Ectodermal cell (in vitro differentiated cells): ENCODE results near the gene CCDC91.
"Not testable (repeated sequence)": the region's sequence is repeated elsewhere in the genome, so short reads cannot be mapped to it uniquely, and the experiment has no call there.

Source experiments
- H3K27ac ChIP-seq: 2 replicates; pipeline ENCODE4 v1.7.0; 2013; ENCODE audit warnings: mild to moderate bottlenecking, low read depth, low read length; ENCODE audit not compliant: insufficient read depth, poor library complexity, severe bottlenecking
- H3K27me3 ChIP-seq: 2 replicates; pipeline ENCODE4 v1.7.0; 2013; ENCODE audit warnings: mild to moderate bottlenecking, low read length; ENCODE audit not compliant: insufficient read depth, control insufficient read depth, poor library complexity, severe bottlenecking
- H3K36me3 ChIP-seq: one replicate; pipeline ENCODE4 v1.7.0; 2013; ENCODE audit warnings: low read length; ENCODE audit not compliant: control insufficient read depth, insufficient read depth
- H3K4me1 ChIP-seq: one replicate; pipeline ENCODE4 v1.7.0; 2013; ENCODE audit warnings: low read length; ENCODE audit not compliant: control insufficient read depth, insufficient read depth
- H3K4me3 ChIP-seq: 2 replicates; pipeline ENCODE4 v1.7.0; 2013; ENCODE audit warnings: low read depth, low read length, control low read depth; ENCODE audit not compliant: insufficient read depth
- H3K9me3 ChIP-seq: 2 replicates; pipeline ENCODE4 v1.7.0; 2013; ENCODE audit warnings: mild to moderate bottlenecking, low read length, moderate library complexity; ENCODE audit not compliant: control insufficient read depth
- WGBS, 2 experiments: methylation state at CpG; one replicate each; pipeline ENCODE4 v1.1.7; 2013; ENCODE audit warnings: missing lambda C conversion rate in 2 of 2; 5-methylcytosine and 5-hydroxymethylcytosine counted together

Gene CCDC91

DNA sequence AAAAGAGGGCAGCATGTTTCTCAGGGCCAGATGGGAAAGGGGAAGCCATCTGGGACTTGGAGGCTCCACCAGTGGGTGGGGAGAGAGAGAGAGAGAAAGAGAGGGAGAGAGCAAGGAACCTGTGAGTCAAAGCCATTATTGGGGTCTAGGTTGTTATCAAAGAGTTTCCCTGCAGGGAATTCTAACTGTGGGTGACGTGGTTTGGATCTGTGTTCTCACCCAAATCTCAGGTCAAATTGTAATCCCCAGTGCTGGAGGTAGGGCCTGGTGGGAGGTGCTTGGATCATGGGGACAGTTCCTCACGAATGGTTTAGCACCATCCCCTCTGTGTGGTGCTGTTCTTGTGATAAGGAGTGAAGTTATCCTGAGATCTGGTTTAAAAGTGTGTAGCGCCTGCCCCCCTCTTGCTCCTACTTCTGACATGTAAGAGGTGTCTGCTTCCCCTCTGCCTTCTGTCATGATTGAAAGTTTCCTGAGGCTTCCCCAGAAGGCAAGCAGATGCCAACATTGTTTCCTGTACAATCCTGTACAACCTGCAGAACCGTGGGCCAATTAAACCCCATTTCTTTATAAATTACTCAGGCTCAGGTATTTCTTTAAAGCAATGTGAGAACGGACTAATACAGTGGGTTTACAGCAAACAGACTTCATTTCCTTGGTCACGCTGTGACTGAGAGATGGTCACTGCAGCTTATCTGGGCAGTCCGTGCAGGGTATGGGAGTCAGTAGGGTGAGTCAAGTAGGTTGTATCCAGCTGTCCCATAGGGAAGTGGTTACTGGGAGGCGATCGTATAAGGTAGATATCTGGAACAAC, 52.4 kb downstream of the CCDC91 start:
- WGBS, 2 experiments, result 89 to 91% methylated on average over 9 of the region's 9 CpGs
- Histone ChIP-seq H3K27ac (no peak overlapping the region), H3K36me3 (no peaks in the 10 kb centered on the region), H3K9me3 (no peaks in the 10 kb centered on the region), H3K4me3 (no peak overlapping the region), H3K4me1 (no peaks in the 10 kb centered on the region), H3K27me3 (no peaks in the 10 kb centered on the region)

GRCh38 chr12:28243310-28243633, 53.0 kb downstream of the CCDC91 start:
- Histone ChIP-seq H3K4me3 (no peak overlapping the region), H3K27ac (no peak overlapping the region), H3K36me3 (no peaks in the 10 kb centered on the region), H3K4me1 (no peaks in the 10 kb centered on the region), H3K9me3 (no peaks in the 10 kb centered on the region), H3K27me3 (no peaks in the 10 kb centered on the region)
- WGBS, 2 experiments, result 86 to 91% methylated on average over 1 of the region's 2 CpGs

GRCh38 chr12:28247806-28248205, 57.5 kb downstream of the CCDC91 start:
- WGBS, 2 experiments, result 95 to 98% methylated on average over 7 of the region's 7 CpGs
- no peaks in the 10 kb centered on the region for H3K9me3 ChIP-seq
- peaks cover 4% of the 10 kb centered on the region for H3K4me1 ChIP-seq
- H3K4me3 ChIP-seq, result no peak overlapping the region
- no peaks in the 10 kb centered on the region for H3K27me3 ChIP-seq
- H3K36me3 ChIP-seq, result no peaks in the 10 kb centered on the region
- H3K27ac ChIP-seq, result no peak overlapping the region

- H3K27me3 ChIP-seq, result no peaks in the 10 kb centered on the region
Measured at GRCh38 chr12:28248555-28249145, 58.4 kb downstream of the CCDC91 start.

GRCh38 chr12:28253161-28253641, 62.9 kb downstream of the CCDC91 start:
- no peaks in the 10 kb centered on the region for H3K9me3 ChIP-seq
- 95 to 98% methylated on average over 2 to 3 of the region's 3 CpGs for WGBS, 2 experiments
- peaks cover 4% of the 10 kb centered on the region for H3K4me1 ChIP-seq
- no peaks in the 10 kb centered on the region for H3K27me3 ChIP-seq
- H3K36me3 ChIP-seq, result no peaks in the 10 kb centered on the region
- H3K4me3 ChIP-seq, result no peak overlapping the region
- H3K27ac ChIP-seq, result no peak overlapping the region

More at GRCh38 chr12:28248555-28249145, 58.4 kb downstream of the CCDC91 start:
- Histone ChIP-seq H3K4me1 (peaks cover 4% of the 10 kb centered on the region), H3K27ac (peak overlapping the region; percentile 17), H3K36me3 (no peaks in the 10 kb centered on the region), H3K9me3 (no peaks in the 10 kb centered on the region), H3K4me3 (no peak overlapping the region)

- H3K27ac ChIP-seq, result no peak overlapping the region
- H3K4me1 ChIP-seq, result no peaks in the 10 kb centered on the region
- H3K4me3 ChIP-seq, result no peak overlapping the region
- no peaks in the 10 kb centered on the region for H3K27me3 ChIP-seq
- H3K36me3 ChIP-seq, result no peaks in the 10 kb centered on the region
- no peaks in the 10 kb centered on the region for H3K9me3 ChIP-seq
Measured at GRCh38 chr12:28257411-28257810, 67.2 kb downstream of the CCDC91 start.

GRCh38 chr12:28258998-28259397, 68.7 kb downstream of the CCDC91 start:
- Histone ChIP-seq H3K27me3 (no peaks in the 10 kb centered on the region), H3K9me3 (no peaks in the 10 kb centered on the region), H3K27ac (no peak overlapping the region), H3K4me1 (no peaks in the 10 kb centered on the region), H3K36me3 (no peaks in the 10 kb centered on the region), H3K4me3 (no peak overlapping the region)
- 82% methylated on average over 1 of the region's 1 CpG; no CpG with 5 or more reads in 1 of the 2 experiments for WGBS, 2 experiments

DNA sequence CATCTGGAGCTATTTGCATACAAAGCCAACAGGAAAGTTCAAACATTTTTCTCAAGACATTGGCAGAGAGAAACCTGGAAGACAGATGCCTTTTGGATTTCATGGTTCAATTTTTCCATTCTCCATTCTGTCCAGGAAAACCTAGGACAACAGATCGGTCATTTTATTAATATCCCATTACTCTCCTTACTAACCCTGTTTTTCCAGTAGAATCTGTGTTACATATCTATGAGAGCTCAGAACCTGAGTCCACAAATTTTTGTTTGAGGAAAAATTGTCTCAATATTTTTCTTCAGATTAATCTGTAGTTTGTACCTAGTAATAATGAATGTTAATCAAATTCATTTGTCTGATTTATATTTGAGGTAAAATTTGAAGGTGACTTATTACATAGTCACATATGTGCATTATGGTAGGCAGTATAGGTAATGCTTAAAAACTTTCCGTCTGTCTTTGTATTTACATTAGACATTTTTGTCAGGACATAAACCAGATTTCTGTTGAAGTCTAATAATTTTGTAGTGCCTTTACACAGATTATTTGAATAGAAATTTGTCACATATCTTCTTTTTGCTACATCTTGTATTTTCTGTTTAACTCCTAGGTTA, 75.3 kb downstream of the CCDC91 start:
- Histone ChIP-seq H3K9me3 (no peaks in the 10 kb centered on the region), H3K27me3 (no peaks in the 10 kb centered on the region), H3K4me3 (no peak overlapping the region), H3K4me1 (no peaks in the 10 kb centered on the region), H3K27ac (no peak overlapping the region), H3K36me3 (no peaks in the 10 kb centered on the region)
- 89 to 91% methylated on average over 1 to 2 of the region's 2 CpGs for WGBS, 2 experiments

DNA sequence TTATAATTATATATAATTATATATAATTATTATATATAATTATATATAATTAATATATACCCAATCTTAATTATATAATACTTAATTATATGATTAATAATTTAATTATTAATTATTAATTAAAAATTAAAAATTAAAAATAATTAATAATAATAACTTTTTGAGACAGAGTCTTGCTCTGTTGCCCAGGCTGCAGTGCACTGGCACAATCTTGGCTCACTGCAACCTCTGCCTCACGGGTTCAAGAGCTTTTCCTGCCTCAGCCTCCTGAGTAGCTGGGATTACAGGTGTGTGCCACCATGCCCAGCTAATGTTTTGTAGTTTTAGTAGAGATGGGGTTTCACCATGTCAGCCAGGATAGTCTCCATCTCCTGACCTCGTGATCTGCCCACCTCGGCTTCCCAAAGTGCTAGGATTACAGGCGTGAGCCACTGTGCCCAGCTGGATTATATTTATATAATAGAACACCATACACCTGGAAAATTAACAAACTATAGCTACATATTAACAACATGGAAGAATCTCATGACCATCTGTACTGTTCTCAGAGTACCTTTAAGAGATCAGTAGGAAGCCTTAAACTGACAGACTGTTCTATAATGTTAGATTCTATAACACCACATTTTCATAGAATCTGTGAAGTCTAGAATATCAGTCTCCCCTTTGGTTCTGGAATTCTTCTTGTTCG, 77.8 kb downstream of the CCDC91 start:
- not testable (repeated sequence) for H3K36me3 ChIP-seq, H3K4me3 ChIP-seq, H3K4me1 ChIP-seq, H3K27me3 ChIP-seq, H3K9me3 ChIP-seq, H3K27ac ChIP-seq
- 94 to 96% methylated on average over 4 to 5 of the region's 5 CpGs for WGBS, 2 experiments

GRCh38 chr12:28268608-28269229, 78.5 kb downstream of the CCDC91 start:
- no peaks in the 10 kb centered on the region for H3K27me3 ChIP-seq
- no peaks in the 10 kb centered on the region for H3K36me3 ChIP-seq
- no peaks in the 10 kb centered on the region for H3K9me3 ChIP-seq
- no peaks in the 10 kb centered on the region for H3K4me1 ChIP-seq
- 93 to 97% methylated on average over 2 to 3 of the region's 3 CpGs for WGBS, 2 experiments
- no peak overlapping the region for H3K4me3 ChIP-seq
- no peak overlapping the region for H3K27ac ChIP-seq
